Prostate gland (tissue), 2 donors: ENCODE results near the gene NTM. TPM values are rescaled to one million over a fixed set of nuclear protein-coding genes. Genes with fewer than 3 reads are reported as not detected.

Experiments used
- DNase-seq: peaks from one replicate; pipeline ENCODE4 v3.0.0-alpha.2; 2019; ENCODE audit warnings: low spot score
- H3K27ac ChIP-seq, 2 donors: fragments of 200-600 bp; sonication (generic); 2 replicates each; pipeline ENCODE4 v1.5.1; 2017 to 2019
- H3K27me3 ChIP-seq: fragments of 200-600 bp; sonication (generic); replicated peaks from 2 replicates; pipeline ENCODE4 v1.5.1; 2019; ENCODE audit not compliant: insufficient read depth
- H3K36me3 ChIP-seq, 2 donors: fragments of 200-600 bp; sonication (generic); 1 replicate in 1 of 2; 2 replicates in 1 of 2; pipeline versions ENCODE4 v1.5.1 to v1.8.1; 2017 to 2019
- H3K4me1 ChIP-seq: fragments of 200-600 bp; sonication (generic); replicated peaks from 2 replicates; pipeline ENCODE4 v1.5.1; 2019
- H3K4me3 ChIP-seq, 2 donors: fragments of 200-600 bp; sonication (generic); 2 replicates each; pipeline ENCODE4 v1.5.1; 2017 to 2019
- H3K9me3 ChIP-seq: fragments of 200-600 bp; sonication (generic); 2 replicates; pipeline ENCODE4 v1.5.1; 2017
- POLR2A ChIP-seq: fragments of 450-650 bp; IDR thresholded peaks from one replicate; pipeline ENCODE4 v1.6.1; 2016; ENCODE audit warnings: antibody characterized with exemption, mild to moderate bottlenecking
- POLR2AphosphoS5 ChIP-seq: sonication (generic); formaldehyde crosslinking; IDR thresholded peaks from one replicate; pipeline ENCODE4 v1.6.1; 2017; ENCODE audit warnings: antibody characterized with exemption
- WGBS: methylation state at CpG from one replicate; pipeline ENCODE4 v1.1.5; 2018; 5-methylcytosine and 5-hydroxymethylcytosine counted together
- intact Hi-C: fragments of 100-400 bp; cut with DNase I; formaldehyde crosslinking; loops from one replicate; pipeline ENCODE4 v1.14.2; 2022
- total RNA-seq, 2 donors: library from RNA; depleted of rRNA; stranded (reverse); fragments of >200 nt; gene quantifications; one replicate each; pipeline ENCODE4 v1.1.0, GENCODE V29; 2016
- TF ChIP-seq, protein P1 (sequence below), 4 experiments: fragments of 200-600 bp in 2 of 4; fragments of 450-650 bp in 2 of 4; sonication (generic) in 2 of 4; IDR thresholded peaks; 1 replicate in 3 of 4; 2 replicates in 1 of 4; pipeline ENCODE4 v1.5.1; 2016 to 2019; ENCODE audit warnings: antibody characterized with exemption in 4 of 4, mild to moderate bottlenecking in 2 of 4, moderate library complexity in 2 of 4

The NTM gene
- total RNA-seq, 2 donors from 2014 or later = 7.4 TPM; not detected in 1

DNA sequence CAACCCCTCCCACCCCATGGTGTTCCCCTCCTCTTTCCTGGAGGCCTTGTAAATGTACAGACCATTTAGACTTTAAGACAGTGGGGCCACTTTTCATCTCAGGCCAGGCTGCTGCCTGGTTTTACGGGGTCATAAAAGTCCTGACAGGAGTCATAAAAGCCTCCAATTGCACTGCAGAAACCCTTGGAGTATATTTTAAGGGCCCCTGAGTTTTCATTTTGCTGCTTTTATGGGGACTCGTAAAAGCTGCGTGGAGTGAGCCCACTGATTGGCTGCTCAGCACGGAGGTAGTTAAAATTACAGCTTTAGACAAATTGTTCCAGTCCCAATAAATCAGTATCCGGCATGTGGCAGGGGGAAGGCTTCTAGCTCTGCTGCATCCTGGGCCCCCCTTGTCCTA, 627.6 kb downstream of the NTM start:
- no peaks in the 10 kb centered on the region for H3K36me3 ChIP-seq

GRCh38 chr11:131999084-131999483, 628.7 kb downstream of the NTM start:
- Histone ChIP-seq H3K9me3 (no peaks in the 10 kb centered on the region), H3K4me3 (no peak overlapping the region), H3K4me1 (no peaks in the 10 kb centered on the region), H3K27me3 (no peaks in the 10 kb centered on the region), H3K36me3 (no peaks in the 10 kb centered on the region), H3K27ac (no peak overlapping the region)
- no peak for TF ChIP-seq POLR2AphosphoS5
- TF ChIP-seq POLR2A = no peak
- intact Hi-C loops = no loop called here
- DNase-seq = no peak
- 18% methylated on average over 6 of the region's 6 CpGs for WGBS

More for the DNA sequence above, 627.6 kb downstream of the NTM start:
- under 1% methylated on average over 5 of the region's 5 CpGs for WGBS
- DNase-seq = no peak
- H3K4me1 ChIP-seq = no peaks in the 10 kb centered on the region
- H3K9me3 ChIP-seq = no peaks in the 10 kb centered on the region
- H3K27ac ChIP-seq = no peak overlapping the region
- intact Hi-C loops = no loop called here
- TF ChIP-seq, protein P1, sequence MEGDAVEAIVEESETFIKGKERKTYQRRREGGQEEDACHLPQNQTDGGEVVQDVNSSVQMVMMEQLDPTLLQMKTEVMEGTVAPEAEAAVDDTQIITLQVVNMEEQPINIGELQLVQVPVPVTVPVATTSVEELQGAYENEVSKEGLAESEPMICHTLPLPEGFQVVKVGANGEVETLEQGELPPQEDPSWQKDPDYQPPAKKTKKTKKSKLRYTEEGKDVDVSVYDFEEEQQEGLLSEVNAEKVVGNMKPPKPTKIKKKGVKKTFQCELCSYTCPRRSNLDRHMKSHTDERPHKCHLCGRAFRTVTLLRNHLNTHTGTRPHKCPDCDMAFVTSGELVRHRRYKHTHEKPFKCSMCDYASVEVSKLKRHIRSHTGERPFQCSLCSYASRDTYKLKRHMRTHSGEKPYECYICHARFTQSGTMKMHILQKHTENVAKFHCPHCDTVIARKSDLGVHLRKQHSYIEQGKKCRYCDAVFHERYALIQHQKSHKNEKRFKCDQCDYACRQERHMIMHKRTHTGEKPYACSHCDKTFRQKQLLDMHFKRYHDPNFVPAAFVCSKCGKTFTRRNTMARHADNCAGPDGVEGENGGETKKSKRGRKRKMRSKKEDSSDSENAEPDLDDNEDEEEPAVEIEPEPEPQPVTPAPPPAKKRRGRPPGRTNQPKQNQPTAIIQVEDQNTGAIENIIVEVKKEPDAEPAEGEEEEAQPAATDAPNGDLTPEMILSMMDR (IDR thresholded peaks at IDR 0.05) = no peak
- TF ChIP-seq POLR2A (no peak), POLR2AphosphoS5 (no peak)
- H3K27me3 ChIP-seq = no peaks in the 10 kb centered on the region
- no peak overlapping the region for H3K4me3 ChIP-seq

DNA sequence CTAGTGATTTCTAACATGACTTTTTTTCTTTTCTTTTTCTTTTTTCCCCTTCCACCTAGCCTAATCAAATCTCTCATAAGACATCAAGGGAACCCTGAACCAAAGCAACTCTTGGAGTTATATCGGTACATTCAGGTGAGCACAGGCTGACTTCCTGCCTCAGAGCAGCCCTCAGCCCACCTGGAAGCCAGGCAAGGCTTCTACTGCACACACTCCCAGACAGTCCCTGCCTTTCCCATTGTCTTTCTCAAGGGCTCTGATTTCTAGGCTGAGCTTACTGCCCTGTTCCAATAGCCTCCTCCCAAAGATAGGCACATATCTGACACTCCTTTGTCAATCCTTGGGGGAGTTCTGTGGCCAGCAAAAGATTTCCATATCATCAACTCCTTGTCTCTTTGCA, 629.5 kb downstream of the NTM start:
- Histone ChIP-seq H3K4me1 (no peaks in the 10 kb centered on the region), H3K27me3 (no peaks in the 10 kb centered on the region), H3K9me3 (no peaks in the 10 kb centered on the region), H3K4me3 (no peak overlapping the region), H3K27ac (no peak overlapping the region), H3K36me3 (no peaks in the 10 kb centered on the region)
- DNase-seq = no peak
- intact Hi-C loops = no loop called here
- no peak for TF ChIP-seq POLR2AphosphoS5
- no peak for TF ChIP-seq POLR2A
- TF ChIP-seq, protein P1 (IDR thresholded peaks at IDR 0.05) = no peak
- 81% methylated on average over 1 of the region's 1 CpG for WGBS

GRCh38 chr11:132005887-132006286, 635.5 kb downstream of the NTM start:
- no peaks in the 10 kb centered on the region for H3K27me3 ChIP-seq
- TF ChIP-seq POLR2A (no peak), POLR2AphosphoS5 (no peak)
- TF ChIP-seq, protein P1 (IDR thresholded peaks at IDR 0.05) = no peak
- no peaks in the 10 kb centered on the region for H3K36me3 ChIP-seq
- H3K27ac ChIP-seq = no peak overlapping the region
- no peak for DNase-seq
- no peaks in the 10 kb centered on the region for H3K4me1 ChIP-seq
- H3K4me3 ChIP-seq = no peak overlapping the region
- 75% methylated on average over 4 of the region's 4 CpGs for WGBS
- H3K9me3 ChIP-seq = no peaks in the 10 kb centered on the region
- intact Hi-C loops = no loop called here

DNA sequence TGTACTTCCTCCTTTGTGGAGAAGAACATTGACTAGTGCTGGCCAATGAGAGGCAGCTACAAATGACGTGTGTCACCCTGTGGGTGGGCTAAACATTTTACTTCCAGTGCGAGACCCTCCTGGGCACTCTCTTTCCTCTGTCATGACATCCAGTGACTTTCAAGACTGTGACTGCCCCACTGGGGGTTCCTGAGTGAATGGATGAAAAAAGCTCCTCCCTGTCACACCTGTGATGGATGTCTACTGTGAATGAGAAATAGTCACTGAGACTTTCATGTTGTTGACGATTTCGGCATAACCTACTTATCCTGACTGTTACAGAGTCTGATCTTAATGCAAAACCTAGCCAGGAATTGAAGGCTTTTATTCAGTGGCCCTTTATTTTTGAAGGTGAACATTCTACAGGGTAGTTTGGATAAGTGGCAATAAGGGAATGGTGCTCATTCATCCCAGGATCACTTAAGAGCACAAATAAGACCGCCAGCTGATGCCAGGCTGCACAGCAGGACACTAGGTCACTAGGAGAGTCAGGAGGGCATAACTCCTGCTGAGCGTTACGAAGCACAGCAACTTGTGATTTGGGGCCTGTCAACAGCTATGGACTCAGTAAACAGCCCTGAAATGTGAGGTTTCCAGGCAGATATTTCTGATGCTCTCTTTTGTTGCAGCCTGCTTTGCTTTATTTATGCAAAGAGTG, 636.6 kb downstream of the NTM start:
- intact Hi-C loops = no loop called here
- H3K4me3 ChIP-seq = no peak overlapping the region
- no peaks in the 10 kb centered on the region for H3K27me3 ChIP-seq
- WGBS = 85% methylated on average over 7 of the region's 7 CpGs
- no peaks in the 10 kb centered on the region for H3K9me3 ChIP-seq
- no peaks in the 10 kb centered on the region for H3K4me1 ChIP-seq
- TF ChIP-seq POLR2AphosphoS5 (no peak), POLR2A (no peak)
- TF ChIP-seq, protein P1 (IDR thresholded peaks at IDR 0.05) = no peak
- no peak overlapping the region for H3K27ac ChIP-seq
- no peak for DNase-seq
- no peaks in the 10 kb centered on the region for H3K36me3 ChIP-seq
